Activated naive CD4-positive, alpha-beta T cell treated with anti-CD3 and anti-CD28 coated beads, Interleukin-2, amount 10 ng/mL, durations not matched to agents 7 days and 5 days (primary cell): Measurements from ENCODE around the gene ZMIZ1.

Source experiments
- CTCF ChIA-PET: fragments of 350-600 bp; sonication (Branson Sonifier 250); formaldehyde crosslinking; loops from one replicate; lab custom pipeline; 2021; ENCODE audit warnings: antibody characterized with exemption; lab: Charles Lee
- DNase-seq: peaks from one replicate; pipeline ENCODE4 v3.0.0-alpha.2; 2020
- H3K27ac Mint-ChIP-seq: one replicate; pipeline ENCODE4 v1.8.0; 2021; ENCODE audit warnings: mild to moderate bottlenecking, moderate library complexity, mixed read lengths
- H3K27me3 Mint-ChIP-seq: one replicate; pipeline ENCODE4 v1.8.0; 2021; ENCODE audit warnings: mild to moderate bottlenecking, mixed read lengths
- H3K36me3 Mint-ChIP-seq: one replicate; pipeline ENCODE4 v1.8.0; 2021; ENCODE audit warnings: mixed read lengths
- H3K4me1 Mint-ChIP-seq: one replicate; pipeline ENCODE4 v1.8.0; 2021; ENCODE audit warnings: mixed read lengths
- H3K4me3 Mint-ChIP-seq: one replicate; pipeline ENCODE4 v1.8.0; 2021; ENCODE audit warnings: mild to moderate bottlenecking, moderate library complexity, mixed read lengths
- H3K9me3 Mint-ChIP-seq: one replicate; pipeline ENCODE4 v1.8.0; 2021; ENCODE audit warnings: mixed read lengths

The ZMIZ1 gene

DNA sequence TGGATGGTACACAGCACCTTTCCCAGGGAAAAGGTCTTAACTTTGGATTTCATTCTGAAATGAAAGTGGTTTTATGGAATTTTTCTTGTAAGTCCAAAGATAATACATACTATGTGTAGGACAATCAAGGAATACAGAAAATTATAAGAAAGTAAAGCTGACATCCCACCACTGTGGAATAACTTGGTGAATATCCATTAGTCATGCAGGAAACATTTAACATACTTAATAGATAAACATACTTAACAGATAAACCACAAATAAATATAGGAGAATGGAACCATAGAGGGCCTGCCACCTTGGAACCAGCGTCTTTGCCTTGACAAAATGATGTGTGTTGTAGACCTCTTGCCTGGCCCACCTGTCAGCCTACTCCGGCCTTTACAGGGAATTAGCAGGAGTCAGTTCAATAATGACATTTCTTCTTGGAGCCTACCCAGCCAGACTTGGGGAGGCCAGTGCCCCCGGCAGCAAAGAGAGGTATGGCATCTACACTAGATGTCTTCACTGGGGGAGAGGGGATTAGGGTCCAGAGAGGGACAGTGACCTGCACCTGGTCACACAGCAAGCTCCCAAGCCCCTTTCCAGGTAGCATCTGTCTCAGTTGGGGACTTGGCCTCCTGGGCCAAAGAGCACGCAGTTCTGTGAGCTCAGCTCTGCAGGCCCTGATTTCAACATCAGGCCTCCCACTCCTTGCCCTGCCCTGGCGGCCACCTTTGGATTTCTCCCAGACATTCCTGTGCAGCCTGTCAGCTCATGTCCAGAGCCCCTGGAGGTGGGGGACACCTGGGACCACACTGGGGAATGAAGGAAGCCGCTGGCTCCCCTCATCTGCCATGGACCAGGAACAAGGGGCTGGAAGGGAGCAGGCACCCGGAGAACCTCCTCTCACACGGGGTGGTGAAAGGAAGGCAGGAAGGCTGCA lies 165.9 kb downstream of the ZMIZ1 start:
- Mint-ChIP-seq H3K27me3 (peaks cover 23% of the 10 kb centered on the region), H3K4me3 (no peak overlapping the region), H3K36me3 (no peaks in the 10 kb centered on the region), H3K9me3 (no peaks in the 10 kb centered on the region), H3K27ac (no peak overlapping the region), H3K4me1 (peaks cover 9% of the 10 kb centered on the region)
- DNase-seq = no peak
- CTCF ChIA-PET = interaction anchor here (1.5 kb wide), 1 partner anchor 29 kb away, joined by 3 read pairs; no protein-coding TSS in a partner anchor

DNA sequence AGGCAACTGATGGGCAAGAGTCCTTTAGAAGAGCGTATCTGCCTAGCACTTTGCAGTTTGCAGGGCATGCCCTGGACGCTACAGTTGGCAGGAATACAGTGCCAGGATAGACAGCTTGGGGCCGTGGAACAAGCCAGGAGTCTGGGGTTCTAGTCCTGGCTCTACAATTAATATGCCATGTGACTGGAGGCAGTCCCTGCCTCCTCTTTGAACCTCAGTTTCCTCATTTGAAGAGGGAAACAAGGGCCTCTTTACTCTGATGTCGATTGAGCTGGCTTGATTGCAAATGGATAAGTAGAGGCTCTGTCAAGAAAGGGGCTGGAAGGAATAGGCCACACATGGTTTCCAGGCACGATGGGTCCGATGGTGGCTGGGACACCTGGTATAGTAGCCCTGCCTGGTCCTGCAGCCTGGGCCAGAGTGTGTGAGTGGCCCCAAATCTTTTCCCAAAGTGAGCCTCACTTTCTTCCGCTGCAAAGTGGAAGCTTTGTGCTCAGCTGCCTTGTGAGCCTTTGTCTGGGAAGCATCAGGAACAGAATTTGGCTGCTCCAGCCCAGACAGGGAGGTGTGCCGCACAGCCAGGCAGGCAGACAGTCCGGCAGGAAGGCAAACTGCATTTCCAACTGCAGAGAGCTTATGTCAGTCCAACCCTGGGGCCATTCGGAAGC lies 167.1 kb downstream of the ZMIZ1 start:
- no peaks in the 10 kb centered on the region for H3K36me3 Mint-ChIP-seq
- no peak overlapping the region for H3K4me3 Mint-ChIP-seq
- H3K27me3 Mint-ChIP-seq = peaks cover 18% of the 10 kb centered on the region
- CTCF ChIA-PET = interaction anchor here (1.5 kb wide), 1 partner anchor 28 kb away, joined by 3 read pairs; no protein-coding TSS in a partner anchor
- H3K9me3 Mint-ChIP-seq = no peaks in the 10 kb centered on the region
- no peak overlapping the region for H3K27ac Mint-ChIP-seq
- no peak for DNase-seq
- peaks cover 11% of the 10 kb centered on the region for H3K4me1 Mint-ChIP-seq

GRCh38 chr10:79236433-79236765 lies 167.6 kb downstream of the ZMIZ1 start:
- Mint-ChIP-seq H3K27me3 (peaks cover 18% of the 10 kb centered on the region), H3K4me3 (no peak overlapping the region), H3K36me3 (no peaks in the 10 kb centered on the region), H3K9me3 (no peaks in the 10 kb centered on the region), H3K27ac (no peak overlapping the region), H3K4me1 (peaks cover 16% of the 10 kb centered on the region)
- DNase-seq = no peak
- CTCF ChIA-PET = no interaction called here

- H3K9me3 Mint-ChIP-seq = no peaks in the 10 kb centered on the region
- CTCF ChIA-PET = no interaction called here
These were observed 168.8 kb downstream of the ZMIZ1 start for GRCh38 chr10:79237454-79238157.

DNA sequence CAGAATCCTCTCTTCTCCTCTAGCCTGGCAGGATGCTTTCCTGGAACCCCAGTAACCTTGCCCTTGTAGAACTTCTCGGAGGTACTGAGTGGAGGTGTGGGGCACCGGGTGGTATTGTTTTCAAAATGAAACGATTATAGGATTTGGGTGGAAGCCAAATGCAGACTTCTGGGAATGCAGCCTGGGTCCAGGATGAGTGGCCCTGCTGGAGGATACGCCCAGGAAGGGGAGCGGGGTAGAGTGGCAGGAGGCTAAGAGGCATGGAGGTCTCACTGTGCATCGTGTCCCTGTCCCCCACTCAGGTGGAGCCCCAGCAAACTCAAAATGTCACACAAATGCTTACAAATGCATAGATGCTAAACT lies 169.4 kb downstream of the ZMIZ1 start:
- Mint-ChIP-seq H3K36me3 (no peaks in the 10 kb centered on the region), H3K27ac (no peak overlapping the region), H3K4me1 (peaks cover 23% of the 10 kb centered on the region), H3K4me3 (no peak overlapping the region), H3K27me3 (peaks cover 18% of the 10 kb centered on the region), H3K9me3 (no peaks in the 10 kb centered on the region)
- DNase-seq = no peak
- CTCF ChIA-PET = no interaction called here

More at GRCh38 chr10:79237454-79238157, 168.8 kb downstream of the ZMIZ1 start:
- no peak for DNase-seq
- H3K4me1 Mint-ChIP-seq = peaks cover 23% of the 10 kb centered on the region
- H3K27ac Mint-ChIP-seq = no peak overlapping the region
- H3K36me3 Mint-ChIP-seq = no peaks in the 10 kb centered on the region
- H3K27me3 Mint-ChIP-seq = peaks cover 18% of the 10 kb centered on the region
- no peak overlapping the region for H3K4me3 Mint-ChIP-seq

GRCh38 chr10:79238606-79239005 lies 169.8 kb downstream of the ZMIZ1 start:
- CTCF ChIA-PET = no interaction called here
- H3K4me1 Mint-ChIP-seq = peaks cover 23% of the 10 kb centered on the region
- H3K36me3 Mint-ChIP-seq = no peaks in the 10 kb centered on the region
- no peak overlapping the region for H3K4me3 Mint-ChIP-seq
- H3K27me3 Mint-ChIP-seq = peaks cover 18% of the 10 kb centered on the region
- DNase-seq = no peak
- no peak overlapping the region for H3K27ac Mint-ChIP-seq
- H3K9me3 Mint-ChIP-seq = no peaks in the 10 kb centered on the region

- no peak for DNase-seq
- CTCF ChIA-PET = no interaction called here
These were observed 170.6 kb downstream of the ZMIZ1 start for GRCh38 chr10:79239275-79239779.

DNA sequence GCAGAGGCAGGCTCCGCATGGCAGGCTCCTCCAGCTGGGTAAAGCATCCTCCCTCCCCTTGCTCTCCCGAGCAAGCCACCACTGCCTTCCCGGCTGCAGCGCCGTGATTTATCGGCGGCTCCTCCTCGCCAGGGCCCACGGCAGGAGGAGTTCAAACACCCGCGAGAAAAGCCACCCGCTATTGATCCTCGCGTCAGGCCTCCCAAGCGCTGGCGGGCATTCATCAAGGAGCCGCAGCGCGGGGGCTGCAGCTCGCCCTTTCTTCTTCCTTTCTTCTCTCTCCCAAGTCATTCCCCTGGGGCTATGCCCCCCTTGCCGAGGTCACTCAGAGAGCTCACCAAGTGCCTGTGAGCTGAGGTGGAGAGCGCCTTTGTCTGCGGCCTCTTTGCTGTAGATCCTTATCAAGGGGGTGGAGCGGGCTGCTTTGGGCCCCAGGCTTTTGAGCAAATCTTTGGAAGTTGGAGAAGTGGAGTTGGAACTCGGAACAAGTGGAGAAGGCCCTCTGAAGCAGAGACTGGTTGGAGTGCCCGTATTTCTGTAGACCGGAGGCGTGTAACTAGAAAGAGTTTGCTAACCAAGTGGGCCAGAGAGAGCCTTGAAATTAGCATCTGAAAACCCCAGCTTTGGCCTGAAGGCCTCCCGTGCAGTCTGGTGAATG lies 171.3 kb downstream of the ZMIZ1 start:
- Mint-ChIP-seq H3K9me3 (no peaks in the 10 kb centered on the region), H3K4me3 (no peak overlapping the region), H3K27ac (no peak overlapping the region), H3K4me1 (peaks cover 37% of the 10 kb centered on the region), H3K36me3 (peaks cover 3% of the 10 kb centered on the region), H3K27me3 (peaks cover 14% of the 10 kb centered on the region)
- no peak for DNase-seq
- CTCF ChIA-PET = no interaction called here

More at GRCh38 chr10:79239275-79239779, 170.6 kb downstream of the ZMIZ1 start:
- Mint-ChIP-seq H3K9me3 (no peaks in the 10 kb centered on the region), H3K4me3 (no peak overlapping the region), H3K4me1 (peaks cover 30% of the 10 kb centered on the region), H3K27ac (no peak overlapping the region), H3K27me3 (peaks cover 14% of the 10 kb centered on the region), H3K36me3 (peaks cover 2% of the 10 kb centered on the region)

DNA sequence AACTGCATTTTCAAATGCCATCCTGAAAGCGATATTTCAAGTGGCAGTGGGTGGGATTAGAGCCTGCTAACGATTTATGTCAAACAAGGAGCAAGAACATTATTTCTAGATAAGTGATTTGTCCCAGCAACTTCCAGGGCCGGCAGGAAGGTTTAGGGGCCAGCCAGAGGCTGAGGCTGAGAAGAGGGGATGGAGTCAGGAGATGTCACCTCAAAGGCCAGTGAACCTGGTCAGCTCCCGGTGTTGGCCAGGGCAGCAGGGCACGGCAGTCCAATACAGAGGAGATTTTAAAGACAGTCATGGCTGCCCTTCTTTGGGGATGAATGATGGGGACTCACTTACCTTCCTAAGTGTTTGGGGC lies 172.8 kb downstream of the ZMIZ1 start:
- Mint-ChIP-seq H3K9me3 (no peaks in the 10 kb centered on the region), H3K4me1 (peaks cover 53% of the 10 kb centered on the region), H3K27me3 (peaks cover 9% of the 10 kb centered on the region), H3K27ac (peak overlapping the region; percentile 68), H3K36me3 (peaks cover 10% of the 10 kb centered on the region), H3K4me3 (peak overlapping the region; percentile 73)
- peak; percentile 22 for DNase-seq
- CTCF ChIA-PET = interaction anchor here (1.1 kb wide), 1 partner anchor 36 kb away, joined by 4 read pairs; no protein-coding TSS in a partner anchor

- H3K9me3 Mint-ChIP-seq = no peaks in the 10 kb centered on the region
- H3K36me3 Mint-ChIP-seq = peaks cover 10% of the 10 kb centered on the region
- CTCF ChIA-PET = interaction anchor here (1.1 to 1.4 kb wide), 3 partner anchors 36 to 107 kb away, joined by 3 to 4 read pairs (median 3); no protein-coding TSS in a partner anchor
- peaks cover 6% of the 10 kb centered on the region for H3K27me3 Mint-ChIP-seq
- peak overlapping the region; percentile 68 for H3K27ac Mint-ChIP-seq
- H3K4me1 Mint-ChIP-seq = peaks cover 58% of the 10 kb centered on the region
- H3K4me3 Mint-ChIP-seq = peak overlapping the region; percentile 73
- DNase-seq = peak; percentile 68
These were observed 173.3 kb downstream of the ZMIZ1 start for GRCh38 chr10:79241990-79242619.

DNA sequence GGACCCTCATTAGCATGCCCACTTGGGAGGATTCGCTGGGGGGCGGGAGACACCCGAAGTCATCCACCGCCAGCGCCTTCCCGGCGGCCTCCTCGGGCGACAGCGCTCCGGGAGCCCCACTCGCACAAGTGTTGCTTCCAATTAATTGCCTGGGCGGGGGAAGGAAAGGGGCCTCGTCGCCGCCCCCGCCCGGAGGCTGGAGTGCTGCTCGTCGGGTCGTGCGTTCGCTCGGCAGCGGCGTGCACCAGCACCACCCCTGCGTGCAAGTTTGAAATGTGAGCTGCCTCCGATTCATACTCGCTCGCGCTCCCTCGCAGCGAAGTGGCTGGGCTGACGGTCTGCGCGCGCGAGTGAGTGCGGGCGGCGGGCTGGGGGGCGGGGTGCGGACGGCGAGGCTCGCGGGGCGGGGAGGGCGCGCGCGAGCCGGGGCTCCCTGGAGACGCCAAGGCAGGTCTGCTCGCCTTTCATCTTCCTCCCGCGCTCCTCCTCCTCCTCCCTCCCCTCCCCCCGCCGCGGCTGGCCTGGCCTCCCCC lies 173.9 kb downstream of the ZMIZ1 start:
- Mint-ChIP-seq H3K9me3 (no peaks in the 10 kb centered on the region), H3K27ac (peak overlapping the region; percentile 60), H3K4me3 (peak overlapping the region; percentile 73), H3K4me1 (peaks cover 63% of the 10 kb centered on the region), H3K27me3 (peaks cover 6% of the 10 kb centered on the region), H3K36me3 (peaks cover 10% of the 10 kb centered on the region)
- peak; percentile 76 for DNase-seq
- CTCF ChIA-PET = interaction anchor here (1.1 to 1.4 kb wide), 2 partner anchors 80 to 106 kb away, joined by 3 read pairs; no protein-coding TSS in a partner anchor

- Mint-ChIP-seq H3K27me3 (no peaks in the 10 kb centered on the region), H3K4me1 (peaks cover 66% of the 10 kb centered on the region), H3K36me3 (peaks cover 10% of the 10 kb centered on the region), H3K9me3 (no peaks in the 10 kb centered on the region), H3K4me3 (peak overlapping the region; percentile 75), H3K27ac (peak overlapping the region; percentile 95)
- DNase-seq = peak; percentile 81
- CTCF ChIA-PET = interaction anchor here (1.1 to 1.4 kb wide), 2 partner anchors 79 to 105 kb away, joined by 3 read pairs; no protein-coding TSS in a partner anchor
These were observed 174.7 kb downstream of the ZMIZ1 start for GRCh38 chr10:79243181-79244067.
